Measurements from ENCODE around the gene GTF2F2.

The GTF2F2 gene

GRCh38 chr13:45119469-45119990 is 780 bp upstream of the GTF2F2 start:
- in situ Hi-C loops (cut with HindIII; ENCODE audit: low sequenced_read_pairs) = no loop called here
- TF ChIP-seq CTCF (IDR thresholded peaks at IDR 0.05; ENCODE audit: low read depth, low read length) = no peak
- DNase-seq (ENCODE audit: low read depth, low spot score) = peak; percentile 73
- H3K4me3 ChIP-seq (ENCODE audit: low read depth, low read length) = peak overlapping the region; percentile 65

DNA sequence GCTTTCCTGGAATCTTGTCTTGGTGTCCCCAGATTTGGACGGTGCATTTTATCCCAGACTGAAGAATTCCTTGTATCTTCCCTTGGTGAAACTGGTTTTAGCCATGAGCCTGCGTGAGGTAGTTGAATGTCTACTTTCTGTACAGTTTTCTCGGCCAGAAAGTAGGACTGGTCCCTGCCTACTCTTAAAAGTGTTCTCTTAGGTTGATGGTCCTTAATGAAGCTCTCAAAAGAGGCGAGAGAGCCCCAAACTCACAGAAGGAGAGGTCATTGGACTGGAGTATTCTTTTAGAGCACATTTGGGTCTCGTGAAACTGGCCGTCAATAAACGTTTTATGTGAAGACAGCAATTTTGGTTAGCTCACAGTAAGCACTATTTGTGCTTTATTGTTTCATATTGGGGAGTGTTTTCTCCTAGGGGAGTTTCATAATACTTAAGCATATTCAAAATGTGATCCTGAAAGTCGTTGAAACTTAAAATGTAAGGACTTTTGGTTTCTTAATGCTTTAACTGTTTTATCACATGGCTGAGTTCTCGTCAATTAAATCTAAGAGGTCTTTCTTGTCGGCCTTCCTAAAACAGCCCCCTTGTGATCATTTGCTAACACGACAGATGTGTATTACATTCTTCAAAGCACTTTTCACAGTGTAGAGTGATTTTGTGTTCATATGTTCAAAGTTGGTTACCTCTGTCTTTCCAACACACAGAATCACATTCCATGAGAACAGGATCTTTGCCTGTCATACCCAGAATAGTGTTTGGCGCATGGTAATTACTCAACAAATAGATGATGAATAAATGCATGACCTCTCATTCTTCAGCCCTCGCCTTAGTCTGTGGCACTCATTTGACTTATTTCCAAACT is 889 bp downstream of the GTF2F2 start:
- peak overlapping the region; percentile 65 for H3K4me3 ChIP-seq (ENCODE audit: low read depth, low read length)
- TF ChIP-seq CTCF (IDR thresholded peaks at IDR 0.05; ENCODE audit: low read depth, low read length) = peak; percentile 18
- in situ Hi-C loops (cut with HindIII; ENCODE audit: low sequenced_read_pairs) = no loop called here
- peak; percentile 38 for DNase-seq (ENCODE audit: low read depth, low spot score)

- H3K4me3 ChIP-seq (ENCODE audit: low read depth, low read length) = no peak overlapping the region
- no peak for DNase-seq (ENCODE audit: low read depth, low spot score)
- in situ Hi-C loops (cut with HindIII; ENCODE audit: low sequenced_read_pairs) = no loop called here
- TF ChIP-seq CTCF (IDR thresholded peaks at IDR 0.05; ENCODE audit: low read depth, low read length) = no peak
These were observed 2.6 kb downstream of the GTF2F2 start for GRCh38 chr13:45122941-45123340.

DNA sequence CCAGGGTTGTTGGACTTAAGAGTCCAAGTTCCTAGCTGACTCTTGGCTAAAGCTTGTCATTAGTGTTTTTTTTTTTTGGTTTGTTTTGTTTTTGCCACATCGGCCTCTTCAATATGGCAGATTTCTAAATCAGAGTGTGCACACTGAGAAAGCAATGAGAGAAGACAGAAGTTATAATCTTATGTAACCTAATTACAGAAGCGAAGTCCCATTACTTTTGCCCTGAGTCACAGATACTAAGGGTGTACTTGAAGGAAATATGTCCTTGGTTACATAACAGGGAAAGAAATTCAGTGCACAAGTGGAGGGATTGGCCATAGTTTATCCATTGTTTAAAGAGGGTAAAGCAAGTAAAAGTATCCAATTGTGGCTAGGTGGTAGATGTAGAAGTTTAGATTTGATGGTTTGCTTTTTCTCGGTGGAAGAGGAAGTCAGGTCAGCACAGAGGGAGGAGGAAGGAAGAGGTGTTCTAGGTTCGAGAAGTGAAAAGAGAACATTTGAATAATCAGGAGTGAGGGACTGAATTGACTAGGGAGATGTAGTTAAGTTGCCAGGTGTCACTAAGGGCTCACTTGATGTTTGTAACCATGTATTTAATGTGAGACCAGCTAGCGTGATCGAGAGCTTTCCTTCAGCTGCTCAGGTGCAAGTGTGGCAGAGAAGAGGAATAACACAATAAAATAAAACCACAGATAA is 12.2 kb downstream of the GTF2F2 start:
- TF ChIP-seq CTCF (IDR thresholded peaks at IDR 0.05; ENCODE audit: low read depth, low read length) = no peak
- H3K4me3 ChIP-seq (ENCODE audit: low read depth, low read length) = no peak overlapping the region
- DNase-seq (ENCODE audit: low read depth, low spot score) = no peak
- in situ Hi-C loops (cut with HindIII; ENCODE audit: low sequenced_read_pairs) = no loop called here

- H3K4me3 ChIP-seq (ENCODE audit: low read depth, low read length) = no peak overlapping the region
- TF ChIP-seq CTCF (IDR thresholded peaks at IDR 0.05; ENCODE audit: low read depth, low read length) = no peak
- no peak for DNase-seq (ENCODE audit: low read depth, low spot score)
- in situ Hi-C loops (cut with HindIII; ENCODE audit: low sequenced_read_pairs) = no loop called here
These were observed 13.2 kb downstream of the GTF2F2 start for GRCh38 chr13:45133396-45134118.
